ENCODE measurements around the gene SPAG9.

Gene SPAG9

DNA sequence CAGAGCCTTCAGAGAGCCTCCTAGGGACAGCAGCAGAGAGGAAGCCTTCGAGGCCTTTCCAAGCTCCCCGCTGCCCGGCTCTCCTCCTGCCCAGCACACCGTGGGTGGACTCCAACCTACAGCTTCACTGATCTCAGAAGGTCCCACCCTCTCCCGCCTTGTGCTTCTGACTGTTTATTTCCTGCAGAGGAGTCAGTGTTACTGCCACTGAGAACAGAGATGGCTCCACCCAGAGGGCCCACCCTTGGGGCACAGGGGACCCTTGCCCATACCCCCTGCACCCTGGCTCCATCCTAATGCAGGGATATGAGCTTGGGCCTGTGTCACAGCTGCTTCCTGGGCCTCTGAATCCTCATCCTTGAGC, 201.8 kb downstream of the SPAG9 start:
- no peak for DNase-seq
- Histone ChIP-seq H3K36me3 (replicated peaks) (no peaks in the 10 kb centered on the region), H3K27ac (no peak overlapping the region), H3K4me3 (ENCODE audit: low read depth, low read length) (no peak overlapping the region), H3K27me3 (replicated peaks) (no peaks in the 10 kb centered on the region)
- in situ Hi-C loops (cut with HindIII; ENCODE audit: low pct_ligation_motif_present, low sequenced_read_pairs), result no loop called here
- TF ChIP-seq, protein P1, sequence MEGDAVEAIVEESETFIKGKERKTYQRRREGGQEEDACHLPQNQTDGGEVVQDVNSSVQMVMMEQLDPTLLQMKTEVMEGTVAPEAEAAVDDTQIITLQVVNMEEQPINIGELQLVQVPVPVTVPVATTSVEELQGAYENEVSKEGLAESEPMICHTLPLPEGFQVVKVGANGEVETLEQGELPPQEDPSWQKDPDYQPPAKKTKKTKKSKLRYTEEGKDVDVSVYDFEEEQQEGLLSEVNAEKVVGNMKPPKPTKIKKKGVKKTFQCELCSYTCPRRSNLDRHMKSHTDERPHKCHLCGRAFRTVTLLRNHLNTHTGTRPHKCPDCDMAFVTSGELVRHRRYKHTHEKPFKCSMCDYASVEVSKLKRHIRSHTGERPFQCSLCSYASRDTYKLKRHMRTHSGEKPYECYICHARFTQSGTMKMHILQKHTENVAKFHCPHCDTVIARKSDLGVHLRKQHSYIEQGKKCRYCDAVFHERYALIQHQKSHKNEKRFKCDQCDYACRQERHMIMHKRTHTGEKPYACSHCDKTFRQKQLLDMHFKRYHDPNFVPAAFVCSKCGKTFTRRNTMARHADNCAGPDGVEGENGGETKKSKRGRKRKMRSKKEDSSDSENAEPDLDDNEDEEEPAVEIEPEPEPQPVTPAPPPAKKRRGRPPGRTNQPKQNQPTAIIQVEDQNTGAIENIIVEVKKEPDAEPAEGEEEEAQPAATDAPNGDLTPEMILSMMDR (IDR thresholded peaks at IDR 0.05; ENCODE audit: low read depth, low read length, missing control alignments), result no peak

DNA sequence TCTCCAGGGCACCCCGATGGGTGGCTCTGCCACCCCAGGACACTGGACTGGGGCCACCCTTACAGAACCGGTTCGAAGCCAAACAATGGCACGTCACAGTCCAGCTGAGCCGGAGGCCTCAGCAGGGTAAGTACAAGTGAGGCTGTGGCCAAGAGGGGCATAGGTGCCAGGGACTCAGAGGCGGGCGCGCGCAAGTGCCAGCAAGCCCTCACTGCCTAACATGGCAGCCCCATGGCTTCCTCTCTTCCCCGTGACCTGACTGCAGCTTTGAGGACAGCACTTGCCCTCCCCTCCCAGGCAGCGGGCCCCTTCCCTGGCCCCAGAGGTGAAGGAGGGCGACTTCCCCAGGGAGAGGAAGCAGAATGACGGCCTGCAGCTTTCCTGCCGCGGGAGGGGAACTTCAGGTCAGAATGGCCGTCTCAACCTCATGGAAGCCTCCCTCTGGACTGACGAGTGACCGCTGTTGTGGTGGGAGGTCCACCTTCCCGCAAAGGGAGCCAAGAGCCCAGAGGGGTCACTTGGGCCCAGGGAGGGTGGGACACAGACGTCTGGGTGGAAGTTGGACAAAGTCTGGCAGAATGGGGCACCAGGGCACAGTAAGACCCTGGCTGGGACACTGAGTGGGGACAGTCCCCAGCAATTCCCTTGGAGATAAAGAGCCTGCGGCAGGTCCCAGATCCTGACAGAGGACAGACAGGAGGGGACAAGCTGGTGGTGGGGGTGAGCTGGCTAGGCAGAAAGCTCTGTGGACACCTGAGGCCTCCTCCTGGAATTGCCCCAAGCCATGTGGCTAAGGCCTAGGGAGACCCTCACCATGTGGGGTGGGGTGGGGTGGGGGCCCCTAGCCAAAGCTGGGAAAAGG, 202.4 kb downstream of the SPAG9 start:
- H3K27ac ChIP-seq, result no peak overlapping the region
- in situ Hi-C loops (cut with HindIII; ENCODE audit: low pct_ligation_motif_present, low sequenced_read_pairs), result no loop called here
- H3K36me3 ChIP-seq (replicated peaks), result no peaks in the 10 kb centered on the region
- DNase-seq, result no peak
- H3K27me3 ChIP-seq (replicated peaks), result no peaks in the 10 kb centered on the region
- no peak overlapping the region for H3K4me3 ChIP-seq (ENCODE audit: low read depth, low read length)
- TF ChIP-seq, protein P1 (IDR thresholded peaks at IDR 0.05; ENCODE audit: low read depth, low read length, missing control alignments), result no peak

DNA sequence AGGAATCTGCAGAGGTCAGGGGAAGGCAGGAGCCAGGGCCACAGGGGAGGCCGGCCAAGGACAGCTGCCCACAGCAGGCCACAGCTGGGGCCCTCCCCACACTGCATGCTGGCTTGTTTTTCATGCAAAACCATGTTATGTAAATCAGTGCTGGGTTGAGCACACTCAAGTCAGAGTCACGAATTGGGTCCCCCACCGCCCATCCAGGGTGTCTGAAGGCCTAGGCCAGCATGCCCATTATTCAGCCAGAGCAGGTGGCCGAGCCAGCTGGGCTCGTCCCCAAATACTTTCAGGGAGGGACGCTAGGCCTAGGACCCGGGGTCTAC, 203.3 kb downstream of the SPAG9 start:
- TF ChIP-seq, protein P1 (IDR thresholded peaks at IDR 0.05; ENCODE audit: low read depth, low read length, missing control alignments), result no peak
- H3K27me3 ChIP-seq (replicated peaks), result no peaks in the 10 kb centered on the region
- no peak for DNase-seq
- no peak overlapping the region for H3K4me3 ChIP-seq (ENCODE audit: low read depth, low read length)
- no peaks in the 10 kb centered on the region for H3K36me3 ChIP-seq (replicated peaks)
- in situ Hi-C loops (cut with HindIII; ENCODE audit: low pct_ligation_motif_present, low sequenced_read_pairs), result no loop called here
- no peak overlapping the region for H3K27ac ChIP-seq

DNA sequence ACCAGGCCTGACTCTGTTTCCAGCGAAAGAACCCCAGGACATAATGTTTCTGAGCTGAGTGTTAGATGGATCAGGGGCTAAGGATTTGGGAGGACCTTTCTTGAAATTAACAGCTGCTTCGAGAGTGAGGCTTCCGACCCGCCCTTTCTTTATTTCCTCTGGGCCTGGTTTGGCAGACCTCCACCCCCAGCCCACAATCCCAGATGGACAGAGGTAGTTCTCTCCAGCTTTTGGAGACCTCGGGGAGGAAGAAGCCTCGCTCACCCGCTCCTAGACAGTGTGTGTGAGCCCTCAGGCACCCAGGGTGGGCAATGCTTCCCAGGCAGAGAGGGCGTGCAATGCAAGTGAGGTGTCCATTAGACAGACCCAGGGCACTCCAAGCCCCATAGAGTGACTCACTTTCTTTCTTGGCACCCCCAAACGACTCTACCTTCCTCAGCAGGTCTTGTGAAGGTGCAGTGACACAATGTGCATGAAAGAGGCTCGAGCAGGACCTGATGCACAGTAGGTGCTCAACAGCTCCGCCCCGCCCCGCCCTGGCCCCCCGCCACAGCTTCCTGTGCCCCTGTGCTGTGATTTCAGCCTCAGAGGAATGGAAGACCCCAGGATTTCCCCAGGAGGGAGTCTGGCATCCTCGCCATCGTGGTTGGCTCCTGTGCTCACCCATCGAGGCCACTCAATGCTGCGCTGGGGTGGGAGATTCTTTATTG, 203.8 kb downstream of the SPAG9 start:
- DNase-seq, result no peak
- Histone ChIP-seq H3K27ac (no peak overlapping the region), H3K4me3 (ENCODE audit: low read depth, low read length) (no peak overlapping the region), H3K27me3 (replicated peaks) (no peaks in the 10 kb centered on the region), H3K36me3 (replicated peaks) (no peaks in the 10 kb centered on the region)
- in situ Hi-C loops (cut with HindIII; ENCODE audit: low pct_ligation_motif_present, low sequenced_read_pairs), result no loop called here
- TF ChIP-seq, protein P1 (IDR thresholded peaks at IDR 0.05; ENCODE audit: low read depth, low read length, missing control alignments), result no peak

DNA sequence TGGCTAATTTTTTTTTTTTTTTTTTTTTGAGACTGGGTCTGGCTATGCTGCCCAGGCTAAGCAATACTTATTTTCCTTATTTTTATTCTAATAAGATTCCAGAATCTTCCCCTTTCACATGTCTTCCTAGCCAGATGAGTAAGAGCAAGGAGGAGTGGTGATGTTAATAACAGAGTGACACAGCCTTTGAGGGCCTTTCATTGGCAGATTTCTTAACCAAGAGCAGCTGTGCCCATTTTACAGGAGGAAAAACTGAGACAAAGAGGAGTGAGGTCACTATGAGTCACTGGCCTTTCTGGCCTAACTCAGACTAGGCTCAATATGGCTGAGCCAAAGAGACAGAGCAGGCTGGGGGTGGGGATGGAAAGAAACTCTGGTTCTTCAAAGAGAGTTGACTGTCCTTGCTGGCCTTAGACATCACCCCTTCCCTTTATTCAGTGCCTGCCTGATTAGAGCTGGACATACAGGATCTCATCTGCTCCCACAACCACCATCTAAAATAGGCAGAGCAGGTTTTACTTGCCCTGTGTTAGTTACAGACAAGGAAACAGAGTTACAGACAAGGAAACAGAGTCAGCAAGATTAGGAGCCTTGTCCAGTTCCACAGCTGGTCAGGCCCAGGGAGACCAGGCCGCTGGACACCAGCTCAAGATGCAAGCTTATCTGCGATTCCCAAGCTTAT, 204.5 kb downstream of the SPAG9 start:
- in situ Hi-C loops (cut with HindIII; ENCODE audit: low pct_ligation_motif_present, low sequenced_read_pairs), result no loop called here
- Histone ChIP-seq H3K27me3 (replicated peaks) (no peaks in the 10 kb centered on the region), H3K36me3 (replicated peaks) (no peaks in the 10 kb centered on the region), H3K27ac (no peak overlapping the region), H3K4me3 (ENCODE audit: low read depth, low read length) (no peak overlapping the region)
- TF ChIP-seq, protein P1 (IDR thresholded peaks at IDR 0.05; ENCODE audit: low read depth, low read length, missing control alignments), result no peak
- no peak for DNase-seq

Measured in brain microvascular endothelial cell (primary cell).